Measurements from ENCODE around the gene GALNT13. TPM values are rescaled to one million over a fixed set of nuclear protein-coding genes. Genes with fewer than 3 reads are reported as not detected.

GALNT13 gene
- total RNA-seq, 1 donor: 0.36 TPM

- DNase-seq (ENCODE audit: insufficient read length, low spot score, missing footprints): no peak
- Histone ChIP-seq H3K27me3 (ENCODE audit: insufficient read depth, low read length) (no peaks in the 10 kb centered on the region), H3K4me1 (ENCODE audit: insufficient read depth, low read length) (no peaks in the 10 kb centered on the region), H3K27ac (ENCODE audit: low read depth, low read length) (no peak overlapping the region), H3K4me3 (ENCODE audit: insufficient read depth, low read length) (no peak overlapping the region), H2AFZ (ENCODE audit: low read length) (no peak overlapping the region), H4K20me1 (ENCODE audit: insufficient read depth, low read length) (no peaks in the 10 kb centered on the region), H3K36me3 (ENCODE audit: insufficient read depth, low read length) (no peaks in the 10 kb centered on the region), H3K9me3 (ENCODE audit: low read depth, low read length) (no peaks in the 10 kb centered on the region), H3K4me2 (ENCODE audit: insufficient read depth, low read length) (no peak overlapping the region), H3K79me2 (ENCODE audit: insufficient read depth, low read length) (no peaks in the 10 kb centered on the region)
- TF ChIP-seq CTCF (IDR thresholded peaks at IDR 0.05; ENCODE audit: extremely low read depth, low read depth, low read length): no peak
Observed at GRCh38 chr2:153880926-153881325, 9.2 kb downstream of the GALNT13 start.

DNA sequence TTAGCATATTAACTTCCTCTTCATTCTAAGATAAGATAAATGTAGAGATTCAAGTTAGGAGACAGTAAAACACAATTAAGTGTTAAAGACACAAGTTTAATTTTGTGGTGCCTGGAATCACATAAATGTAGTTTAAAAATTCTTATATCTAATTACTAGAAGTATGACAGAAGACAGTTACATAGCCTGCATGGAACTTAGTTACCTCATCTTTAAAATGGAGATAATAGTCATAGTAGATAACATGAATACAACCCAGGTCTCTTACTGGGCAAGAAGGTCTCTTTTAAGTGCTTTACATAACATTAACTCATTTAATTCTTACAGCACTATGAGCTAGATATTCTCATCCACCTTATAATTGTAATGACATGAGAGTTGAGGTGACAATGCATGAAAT, 15.1 kb downstream of the GALNT13 start:
- Histone ChIP-seq H4K20me1 (ENCODE audit: insufficient read depth, low read length) (no peaks in the 10 kb centered on the region), H3K27me3 (ENCODE audit: insufficient read depth, low read length) (no peaks in the 10 kb centered on the region), H3K79me2 (ENCODE audit: insufficient read depth, low read length) (no peaks in the 10 kb centered on the region), H3K4me2 (ENCODE audit: insufficient read depth, low read length) (no peak overlapping the region), H3K4me3 (ENCODE audit: insufficient read depth, low read length) (no peak overlapping the region), H3K4me1 (ENCODE audit: insufficient read depth, low read length) (no peaks in the 10 kb centered on the region), H2AFZ (ENCODE audit: low read length) (no peak overlapping the region), H3K9me3 (ENCODE audit: low read depth, low read length) (no peaks in the 10 kb centered on the region), H3K27ac (ENCODE audit: low read depth, low read length) (no peak overlapping the region), H3K36me3 (ENCODE audit: insufficient read depth, low read length) (no peaks in the 10 kb centered on the region)
- DNase-seq (ENCODE audit: insufficient read length, low spot score, missing footprints): no peak
- TF ChIP-seq CTCF (IDR thresholded peaks at IDR 0.05; ENCODE audit: extremely low read depth, low read depth, low read length): no peak

DNA sequence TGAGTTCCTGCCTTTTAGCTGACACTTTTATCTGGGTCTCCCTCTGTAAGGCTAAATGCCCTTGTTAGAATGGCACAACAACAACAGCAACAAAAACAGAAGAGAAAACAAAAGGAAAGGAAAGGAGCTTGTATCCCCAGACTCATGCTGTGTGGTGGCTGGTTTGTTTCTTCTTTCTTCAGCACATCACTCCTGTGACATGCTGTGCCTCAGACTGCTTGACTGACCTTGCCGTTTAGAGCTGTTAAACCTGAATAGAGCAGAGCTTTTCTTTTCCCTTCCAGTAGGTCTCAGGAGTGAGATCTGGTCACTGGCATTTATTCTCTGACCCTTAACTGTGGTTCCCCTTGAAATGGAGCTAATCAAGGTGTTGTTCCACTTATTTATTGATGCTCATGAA, 18.9 kb downstream of the GALNT13 start:
- Histone ChIP-seq H3K4me3 (ENCODE audit: insufficient read depth, low read length) (no peak overlapping the region), H3K27me3 (ENCODE audit: insufficient read depth, low read length) (no peaks in the 10 kb centered on the region), H3K4me2 (ENCODE audit: insufficient read depth, low read length) (no peak overlapping the region), H2AFZ (ENCODE audit: low read length) (no peak overlapping the region), H3K4me1 (ENCODE audit: insufficient read depth, low read length) (no peaks in the 10 kb centered on the region), H3K36me3 (ENCODE audit: insufficient read depth, low read length) (no peaks in the 10 kb centered on the region), H3K79me2 (ENCODE audit: insufficient read depth, low read length) (no peaks in the 10 kb centered on the region), H3K27ac (ENCODE audit: low read depth, low read length) (no peak overlapping the region), H3K9me3 (ENCODE audit: low read depth, low read length) (no peaks in the 10 kb centered on the region), H4K20me1 (ENCODE audit: insufficient read depth, low read length) (no peaks in the 10 kb centered on the region)
- no peak for TF ChIP-seq CTCF (IDR thresholded peaks at IDR 0.05; ENCODE audit: extremely low read depth, low read depth, low read length)
- no peak for DNase-seq (ENCODE audit: insufficient read length, low spot score, missing footprints)

- Histone ChIP-seq H4K20me1 (ENCODE audit: insufficient read depth, low read length) (no peaks in the 10 kb centered on the region), H3K27ac (ENCODE audit: low read depth, low read length) (no peak overlapping the region), H3K4me1 (ENCODE audit: insufficient read depth, low read length) (no peaks in the 10 kb centered on the region), H3K4me2 (ENCODE audit: insufficient read depth, low read length) (no peak overlapping the region), H3K9me3 (ENCODE audit: low read depth, low read length) (no peaks in the 10 kb centered on the region), H2AFZ (ENCODE audit: low read length) (no peak overlapping the region), H3K36me3 (ENCODE audit: insufficient read depth, low read length) (no peaks in the 10 kb centered on the region), H3K27me3 (ENCODE audit: insufficient read depth, low read length) (no peaks in the 10 kb centered on the region), H3K79me2 (ENCODE audit: insufficient read depth, low read length) (no peaks in the 10 kb centered on the region), H3K4me3 (ENCODE audit: insufficient read depth, low read length) (no peak overlapping the region)
- DNase-seq (ENCODE audit: insufficient read length, low spot score, missing footprints): no peak
- TF ChIP-seq CTCF (IDR thresholded peaks at IDR 0.05; ENCODE audit: extremely low read depth, low read depth, low read length): no peak
Observed at GRCh38 chr2:153891051-153891450, 19.3 kb downstream of the GALNT13 start.
